Measurements from ENCODE around the gene CLEC10A. TPM values are rescaled to one million over a fixed set of nuclear protein-coding genes. Genes with fewer than 3 reads are reported as not detected.
"Not testable (repeated sequence)": the region's sequence is repeated elsewhere in the genome, so short reads cannot be mapped to it uniquely, and the experiment has no call there.

The CLEC10A gene
- total RNA-seq, 1 experiment from 2014 or later, result not detected

DNA sequence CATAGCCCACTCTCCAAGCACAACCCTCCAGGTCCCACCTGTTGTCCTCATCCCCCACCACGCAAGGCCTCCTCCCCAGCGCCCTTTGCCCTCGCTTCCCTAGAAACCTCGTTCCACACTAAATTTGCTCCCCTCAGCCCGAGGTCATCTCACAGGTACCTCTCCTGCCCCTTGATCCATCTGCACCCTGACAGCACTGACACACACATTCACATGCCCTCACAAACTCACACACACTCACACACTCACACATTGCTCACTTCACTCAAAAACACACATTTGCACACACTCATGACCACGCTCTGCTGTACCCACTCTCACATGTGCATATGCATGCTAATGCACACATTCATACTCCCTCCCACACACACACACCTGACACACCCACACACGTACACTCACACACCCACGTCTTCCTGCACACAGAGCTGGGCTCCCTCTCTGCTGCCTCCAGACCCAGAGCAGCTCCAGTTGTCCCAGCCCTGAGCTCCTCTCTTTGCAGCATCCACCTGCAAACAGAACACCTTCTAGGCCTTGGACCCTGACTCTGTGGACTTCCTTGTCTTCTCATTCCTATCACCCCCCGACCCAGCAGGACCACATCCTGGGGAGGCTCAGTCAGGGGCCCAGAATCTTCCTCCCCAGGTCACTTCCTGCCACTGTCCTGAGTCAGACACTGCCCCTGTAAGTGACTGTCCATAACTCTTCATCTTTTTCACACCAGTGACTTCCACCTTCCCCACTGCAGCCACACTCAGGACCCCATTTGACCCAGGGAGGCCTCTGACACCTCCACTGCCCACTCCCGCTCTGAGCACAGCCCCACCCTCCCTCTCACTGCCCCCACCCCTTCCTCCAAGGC, 29.6 kb upstream of the CLEC10A start:
- peak; percentile 17 for DNase-seq (ENCODE audit: low read depth)

GRCh38 chr17:7108981-7109380, 28.9 kb upstream of the CLEC10A start:
- no peak for DNase-seq (ENCODE audit: low read depth)

DNA sequence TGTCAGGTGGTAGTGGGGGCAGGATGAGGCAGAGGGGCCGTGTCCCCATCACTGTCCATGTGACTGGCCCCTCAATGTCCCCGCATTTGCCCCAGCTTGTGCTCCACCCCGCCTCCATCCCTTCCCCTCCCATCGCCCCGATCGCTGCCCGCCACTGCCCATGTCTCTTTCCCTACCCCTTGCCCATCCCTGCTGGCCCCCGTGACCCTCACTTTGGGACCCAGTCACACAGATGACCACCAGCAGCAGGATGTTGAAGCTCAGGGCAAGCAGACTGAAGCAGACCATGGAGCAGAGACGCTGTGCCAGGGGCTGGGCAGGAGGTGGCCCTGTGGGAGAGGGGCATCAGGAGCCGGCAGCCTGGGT, 28.5 kb upstream of the CLEC10A start:
- DNase-seq (ENCODE audit: low read depth), result no peak

GRCh38 chr17:7107795-7108559, 27.9 kb upstream of the CLEC10A start:
- DNase-seq (ENCODE audit: low read depth), result no peak

- no peak for DNase-seq (ENCODE audit: low read depth)
These were observed 27.1 kb upstream of the CLEC10A start for GRCh38 chr17:7107012-7107754.

DNA sequence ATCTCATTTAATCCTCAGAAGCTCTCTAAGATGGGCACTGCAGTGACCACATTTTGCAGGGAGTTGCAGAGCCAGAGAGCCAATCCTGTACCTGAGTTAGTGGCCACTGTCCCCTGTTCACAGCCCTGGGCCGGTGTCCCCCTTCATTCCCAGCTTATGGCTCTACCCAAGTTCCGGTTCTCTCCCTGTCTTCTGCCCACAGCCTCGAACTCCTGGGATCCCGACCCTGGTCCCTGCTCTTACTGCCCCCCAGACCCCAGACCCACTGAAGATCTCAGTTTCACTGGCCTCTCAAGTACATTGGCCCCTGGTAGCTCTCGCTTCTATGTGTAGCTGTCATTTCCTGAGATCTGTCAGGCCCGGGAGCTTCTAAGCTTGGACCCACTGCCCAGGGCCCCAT, 22.4 kb upstream of the CLEC10A start:
- no peak for DNase-seq (ENCODE audit: low read depth)

- DNase-seq (ENCODE audit: low read depth), result no peak
These were observed 21.5 kb upstream of the CLEC10A start for GRCh38 chr17:7101531-7101930.

- not testable (repeated sequence) for DNase-seq (ENCODE audit: low read depth)
These were observed 20.8 kb upstream of the CLEC10A start for GRCh38 chr17:7100641-7101379.

DNA sequence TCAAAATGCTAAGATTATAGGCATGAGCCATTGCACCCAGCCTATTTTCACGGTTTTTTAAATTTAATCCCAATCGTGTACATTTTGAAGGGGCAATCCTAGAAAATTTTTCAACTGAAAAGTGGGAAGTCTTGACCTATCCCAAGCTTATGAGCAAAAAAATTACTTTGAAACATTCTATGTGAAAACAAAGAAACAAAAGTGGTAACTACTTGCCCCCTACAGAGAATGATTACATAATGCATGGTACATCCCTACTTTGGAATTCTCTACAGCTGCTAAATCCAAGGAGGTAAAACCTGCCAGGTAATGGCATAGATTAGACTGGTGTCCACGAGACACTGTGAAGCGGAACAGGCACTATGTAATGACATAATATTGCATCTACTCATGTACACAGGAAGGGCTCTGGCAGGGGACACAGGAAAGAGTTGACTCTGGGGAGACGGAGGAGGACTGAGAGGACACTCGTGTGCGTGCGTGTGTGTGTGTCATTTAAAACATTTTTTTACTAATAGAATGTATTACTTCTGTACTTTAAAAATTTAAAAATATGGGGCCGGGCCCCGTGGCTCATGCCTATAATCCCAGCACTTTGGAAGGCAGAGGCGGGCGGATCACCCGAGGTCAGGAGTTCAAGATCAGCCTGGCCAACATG, 18.9 kb upstream of the CLEC10A start:
- DNase-seq (ENCODE audit: low read depth), result no peak

- no peak for DNase-seq (ENCODE audit: low read depth)
These were observed 17.9 kb upstream of the CLEC10A start for GRCh38 chr17:7097940-7098339.

DNA sequence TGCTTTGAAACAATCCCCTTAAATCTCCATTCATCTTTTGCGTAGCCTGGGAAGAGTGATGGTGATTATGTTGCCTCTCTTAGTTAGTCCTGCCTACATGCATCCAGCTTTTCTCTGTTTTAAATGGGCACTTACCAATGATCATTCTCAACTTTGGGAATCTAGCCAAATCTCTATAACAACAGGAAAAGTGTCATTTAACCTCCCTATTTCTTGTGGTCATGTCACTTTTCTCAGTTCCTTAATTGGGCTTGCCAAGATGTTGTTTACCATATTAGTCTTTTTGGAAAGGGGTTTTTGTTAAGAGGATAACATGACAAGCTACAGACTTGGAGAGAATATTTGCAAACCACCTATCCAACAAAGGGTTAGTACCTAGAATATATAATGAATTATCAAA, 15.6 kb upstream of the CLEC10A start:
- no peak for DNase-seq (ENCODE audit: low read depth)

GRCh38 chr17:7094652-7095019, 14.6 kb upstream of the CLEC10A start:
- no peak for DNase-seq (ENCODE audit: low read depth)

- not testable (repeated sequence) for DNase-seq (ENCODE audit: low read depth)
These were observed 11.4 kb upstream of the CLEC10A start for GRCh38 chr17:7091311-7092005.

DNA sequence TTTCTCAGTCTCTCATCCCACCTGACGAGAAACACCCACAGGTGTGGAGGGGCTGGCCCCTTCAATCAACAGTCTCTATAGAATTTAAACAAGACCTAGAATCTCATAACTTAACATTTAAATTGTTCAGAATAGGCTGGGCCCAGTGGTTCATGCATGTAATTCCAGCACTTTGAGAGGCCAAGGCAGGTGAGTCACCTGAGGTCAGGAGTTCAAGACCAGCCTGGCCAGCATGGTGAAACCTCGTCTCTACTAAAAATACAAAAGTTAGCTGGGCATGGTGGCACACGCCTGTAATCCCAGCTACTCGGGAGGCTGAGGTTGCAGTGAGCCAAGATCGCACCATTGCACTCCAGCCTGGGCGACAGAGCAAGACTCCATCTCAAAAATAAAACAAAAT, 9.5 kb upstream of the CLEC10A start:
- DNase-seq (ENCODE audit: low read depth), result not testable (repeated sequence)

- DNase-seq (ENCODE audit: low read depth), result not testable (repeated sequence)
These were observed 8.4 kb upstream of the CLEC10A start for GRCh38 chr17:7088442-7088841.

DNA sequence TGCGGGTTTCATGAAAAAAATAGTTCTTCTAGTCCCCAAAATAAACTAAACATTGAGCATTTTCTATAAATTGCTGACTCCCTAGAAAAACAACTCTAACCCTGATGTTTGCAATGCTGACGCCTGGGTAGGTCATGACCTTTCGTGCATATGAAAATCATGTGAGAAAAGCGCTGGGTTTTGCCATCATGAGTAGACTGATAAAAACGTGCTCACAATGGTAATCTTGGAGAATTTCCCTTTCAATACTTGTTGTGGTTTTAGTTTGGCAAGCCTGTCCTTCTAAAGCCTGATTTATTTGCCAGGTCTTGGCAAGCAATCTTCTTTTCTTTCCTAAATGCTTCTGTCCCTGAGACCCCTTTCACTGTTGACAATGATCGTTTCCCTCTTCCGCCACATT, 4.0 kb upstream of the CLEC10A start:
- no peak for DNase-seq (ENCODE audit: low read depth)

DNA sequence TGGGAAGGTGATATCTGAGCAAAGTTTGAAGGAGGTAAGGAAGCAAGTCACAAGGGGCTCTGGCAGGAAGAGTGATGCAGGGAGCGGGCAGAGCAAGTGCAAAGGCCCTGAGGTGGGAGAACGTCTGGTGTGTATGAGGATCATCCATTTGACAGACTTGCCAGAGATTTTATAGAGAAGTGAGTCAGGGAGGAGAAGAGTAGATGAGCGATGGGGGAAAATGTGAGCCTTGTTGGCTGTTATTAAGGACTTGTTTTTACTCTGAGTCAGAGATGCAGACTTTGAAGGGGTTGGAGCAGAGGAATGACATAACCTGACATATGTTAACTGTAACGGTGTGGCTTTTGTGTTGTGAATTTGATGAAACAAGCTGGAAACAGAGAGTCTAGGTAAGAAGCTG, 3.5 kb upstream of the CLEC10A start:
- peak; percentile 61 for DNase-seq (ENCODE audit: low read depth)

GRCh38 chr17:7081341-7082062, 1.5 kb upstream of the CLEC10A start:
- no peak for DNase-seq (ENCODE audit: low read depth)

- no peak for DNase-seq (ENCODE audit: low read depth)
These were observed 498 bp upstream of the CLEC10A start for GRCh38 chr17:7080456-7081041.

Measured in HT1080 (cell line).